ENCODE data around the gene RNF224. TPM values are rescaled to one million over a fixed set of nuclear protein-coding genes. Genes with fewer than 3 reads are reported as not detected.

The RNF224 gene
- total RNA-seq, 1 experiment from 2014 or later = 0.14 TPM

Other genes with a start within 250 kb of the RNF224 start
- 0.28 to 0.37 TPM (median 0.33 TPM) in 3 of 5 replicates, not detected in the others for gene PTGDS, start 250.0 kb upstream of the RNF224 start, total RNA-seq (2022; extraction: Qiagen RNA extraction; ENCODE audit: low read depth)
- 0.02 to 0.10 TPM (median 0.05 TPM) in 3 of 5 replicates, not detected in the others for gene LCNL1, start 244.5 kb upstream of the RNF224 start, total RNA-seq (2022; extraction: Qiagen RNA extraction; ENCODE audit: low read depth)
- gene PAXX, start 235.1 kb upstream of the RNF224 start, total RNA-seq (2022; extraction: Qiagen RNA extraction; ENCODE audit: low read depth) = 44.8 to 86.6 TPM (median 72.0 TPM) in 5 replicates
- 2.2 to 2.7 TPM (median 2.6 TPM) in 5 replicates for gene CLIC3, start 230.9 kb upstream of the RNF224 start, total RNA-seq (2022; extraction: Qiagen RNA extraction; ENCODE audit: low read depth)
- 19.3 to 29.0 TPM (median 25.8 TPM) in 5 replicates for gene ABCA2, start 199.3 kb upstream of the RNF224 start, total RNA-seq (2022; extraction: Qiagen RNA extraction; ENCODE audit: low read depth)
- gene FUT7, start 195.4 kb upstream of the RNF224 start, total RNA-seq (2022; extraction: Qiagen RNA extraction; ENCODE audit: low read depth) = 0.12 TPM in 1 of 5 replicates, not detected in the others
- gene NPDC1, start 181.3 kb upstream of the RNF224 start, total RNA-seq (2022; extraction: Qiagen RNA extraction; ENCODE audit: low read depth) = 43.4 to 83.2 TPM (median 74.9 TPM) in 5 replicates
- gene ENTPD2, start 173.4 kb upstream of the RNF224 start, total RNA-seq (2022; extraction: Qiagen RNA extraction; ENCODE audit: low read depth) = 0.67 to 0.95 TPM (median 0.82 TPM) in 5 replicates
- 15.1 to 29.3 TPM (median 23.8 TPM) in 5 replicates for gene SAPCD2, start 156.9 kb upstream of the RNF224 start, total RNA-seq (2022; extraction: Qiagen RNA extraction; ENCODE audit: low read depth)
- gene UAP1L1, start 150.0 kb upstream of the RNF224 start, total RNA-seq (2022; extraction: Qiagen RNA extraction; ENCODE audit: low read depth) = 10.5 to 16.3 TPM (median 11.5 TPM) in 5 replicates
- 44.5 to 52.7 TPM (median 47.9 TPM) in 5 replicates for gene MAN1B1, start 140.5 kb upstream of the RNF224 start, total RNA-seq (2022; extraction: Qiagen RNA extraction; ENCODE audit: low read depth)
- 73.1 to 121 TPM (median 107 TPM) in 5 replicates for gene DPP7, start 112.8 kb upstream of the RNF224 start, total RNA-seq (2022; extraction: Qiagen RNA extraction; ENCODE audit: low read depth)
- gene GRIN1, start 88.3 kb upstream of the RNF224 start, total RNA-seq (2022; extraction: Qiagen RNA extraction; ENCODE audit: low read depth) = 0.10 to 0.62 TPM (median 0.57 TPM) in 5 replicates
- 0.26 to 1.5 TPM (median 1.0 TPM) in 5 replicates for gene LRRC26, start 57.5 kb upstream of the RNF224 start, total RNA-seq (2022; extraction: Qiagen RNA extraction; ENCODE audit: low read depth)
- gene TMEM210, start 55.4 kb upstream of the RNF224 start, total RNA-seq (2022; extraction: Qiagen RNA extraction; ENCODE audit: low read depth) = not detected in 5 replicates
- gene ANAPC2, start 38.9 kb upstream of the RNF224 start, total RNA-seq (2022; extraction: Qiagen RNA extraction; ENCODE audit: low read depth) = 24.3 to 40.2 TPM (median 35.5 TPM) in 5 replicates
- 108 to 146 TPM (median 135 TPM) in 5 replicates for gene SSNA1, start 38.8 kb upstream of the RNF224 start, total RNA-seq (2022; extraction: Qiagen RNA extraction; ENCODE audit: low read depth)
- gene TPRN, start 26.8 kb upstream of the RNF224 start, total RNA-seq (2022; extraction: Qiagen RNA extraction; ENCODE audit: low read depth) = 6.0 to 10.7 TPM (median 9.6 TPM) in 5 replicates
- 32.6 to 45.1 TPM (median 44.4 TPM) in 5 replicates for gene TMEM203, start 21.9 kb upstream of the RNF224 start, total RNA-seq (2022; extraction: Qiagen RNA extraction; ENCODE audit: low read depth)
- 12.5 to 19.9 TPM (median 19.0 TPM) in 5 replicates for gene NDOR1, start 21.8 kb upstream of the RNF224 start, total RNA-seq (2022; extraction: Qiagen RNA extraction; ENCODE audit: low read depth)
- 1.2 to 2.7 TPM (median 1.8 TPM) in 5 replicates for gene RNF208, start 5.3 kb upstream of the RNF224 start, total RNA-seq (2022; extraction: Qiagen RNA extraction; ENCODE audit: low read depth)
- 3.2 to 4.2 TPM (median 3.6 TPM) in 5 replicates for gene CYSRT1, start 2.3 kb upstream of the RNF224 start, total RNA-seq (2022; extraction: Qiagen RNA extraction; ENCODE audit: low read depth)
- 0.07 to 0.14 TPM (median 0.11 TPM) in 4 of 5 replicates, not detected in the other for gene SLC34A3, start 3.4 kb downstream of the RNF224 start, total RNA-seq (2022; extraction: Qiagen RNA extraction; ENCODE audit: low read depth)
- 639 to 790 TPM (median 684 TPM) in 5 replicates for gene TUBB4B, start 13.8 kb downstream of the RNF224 start, total RNA-seq (2022; extraction: Qiagen RNA extraction; ENCODE audit: low read depth)
- not detected in 5 replicates for gene STPG3, start 23.8 kb downstream of the RNF224 start, total RNA-seq (2022; extraction: Qiagen RNA extraction; ENCODE audit: low read depth)
- gene NELFB, start 27.8 kb downstream of the RNF224 start, total RNA-seq (2022; extraction: Qiagen RNA extraction; ENCODE audit: low read depth) = 44.5 to 62.3 TPM (median 53.7 TPM) in 5 replicates
- gene TOR4A, start 50.2 kb downstream of the RNF224 start, total RNA-seq (2022; extraction: Qiagen RNA extraction; ENCODE audit: low read depth) = 18.6 to 28.5 TPM (median 28.1 TPM) in 5 replicates
- gene NRARP, start 74.8 kb downstream of the RNF224 start, total RNA-seq (2022; extraction: Qiagen RNA extraction; ENCODE audit: low read depth) = 3.5 to 5.6 TPM (median 5.4 TPM) in 5 replicates
- 5.5 to 6.9 TPM (median 6.3 TPM) in 5 replicates for gene EXD3, start 195.7 kb downstream of the RNF224 start, total RNA-seq (2022; extraction: Qiagen RNA extraction; ENCODE audit: low read depth)
- gene NOXA1, start 195.9 kb downstream of the RNF224 start, total RNA-seq (2022; extraction: Qiagen RNA extraction; ENCODE audit: low read depth) = 0.66 to 1.7 TPM (median 1.4 TPM) in 5 replicates
- 0.13 to 0.40 TPM (median 0.24 TPM) in 5 replicates for gene ENTPD8, start 213.9 kb downstream of the RNF224 start, total RNA-seq (2022; extraction: Qiagen RNA extraction; ENCODE audit: low read depth)
- gene NSMF, start 231.8 kb downstream of the RNF224 start, total RNA-seq (2022; extraction: Qiagen RNA extraction; ENCODE audit: low read depth) = 30.8 to 44.9 TPM (median 41.4 TPM) in 5 replicates

Measured in A549 treated with DMSO at 1 μM for 4 hours (cell line).